AG20443 (cell line): ENCODE data around the gene CYP27B1.

Source experiments
- DNase-seq: peaks from one replicate; pipeline ENCODE4 v3.0.0; 2012; ENCODE audit warnings: low spot score, mixed read lengths

The CYP27B1 gene

DNA sequence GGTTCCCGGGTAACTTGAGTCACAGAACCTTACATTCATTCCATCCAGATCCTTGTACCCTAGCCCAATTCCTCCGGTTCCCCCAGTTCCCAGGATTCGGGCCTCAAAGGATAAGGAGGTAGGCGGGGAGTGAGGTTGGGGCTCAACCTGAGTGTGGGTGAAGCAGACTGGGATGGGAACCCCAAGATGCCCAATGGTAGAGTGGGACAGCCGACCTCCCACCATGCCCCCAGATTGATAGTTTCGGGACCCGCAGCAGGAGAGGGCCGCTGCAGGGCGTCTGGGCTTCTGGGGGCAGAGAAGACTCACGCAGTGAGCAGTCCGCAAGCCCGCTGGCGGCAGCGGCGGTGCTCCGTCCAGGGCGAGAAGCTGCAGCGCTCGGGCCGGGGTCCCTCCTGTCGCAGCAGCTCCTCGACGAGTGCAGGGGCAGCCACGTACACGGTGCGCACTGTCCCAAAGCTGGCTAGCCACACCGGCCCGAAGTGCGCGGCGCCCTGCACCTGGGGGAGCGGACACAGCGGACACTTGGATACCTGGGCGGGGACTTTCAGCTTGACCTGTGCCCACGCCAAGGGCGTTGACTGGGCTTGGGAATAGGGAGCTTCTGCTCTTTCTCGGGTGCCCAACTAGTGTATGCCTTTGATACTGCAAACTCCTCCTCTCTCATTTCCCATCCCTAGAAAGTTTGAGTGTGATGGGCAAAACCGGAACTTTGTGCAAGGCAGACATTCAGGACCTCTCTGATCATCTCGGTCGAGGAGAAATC is 997 bp downstream of the CYP27B1 start:
- DNase-seq: no peak

DNA sequence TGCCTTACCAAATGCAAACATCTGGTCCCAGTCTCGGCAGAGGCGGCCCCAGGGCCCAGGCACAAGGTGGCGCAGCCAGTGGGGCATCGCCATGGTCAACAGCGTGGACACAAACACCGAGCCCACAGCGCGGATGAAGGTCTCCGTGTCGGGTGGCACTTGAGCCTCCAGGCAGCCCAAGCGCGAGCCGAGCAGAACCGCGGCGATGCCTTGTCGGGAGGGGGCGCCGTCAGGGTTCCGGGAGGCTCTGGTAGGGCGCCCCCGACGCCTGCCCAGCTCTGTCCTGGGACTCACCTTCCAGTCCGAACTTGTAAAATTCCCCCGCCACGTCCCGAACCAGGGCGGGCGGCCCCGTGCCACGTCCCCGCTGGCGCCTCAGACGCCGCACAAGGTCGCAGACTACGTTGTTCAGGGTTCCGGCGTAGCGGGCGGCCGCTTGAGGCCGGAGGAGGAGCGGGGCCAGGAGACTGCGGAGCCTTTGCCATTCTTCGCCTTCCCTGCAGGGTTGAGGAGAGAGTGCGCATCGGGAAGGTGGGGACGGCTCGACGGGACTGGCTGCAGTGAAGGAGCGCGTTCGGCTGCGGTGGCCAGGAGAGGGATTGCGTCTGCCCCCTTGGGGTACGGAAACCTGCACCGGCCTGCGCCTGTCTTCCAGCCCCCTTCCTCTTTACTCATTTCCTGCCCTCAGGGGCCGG is 1.7 kb downstream of the CYP27B1 start:
- DNase-seq: peak; percentile 59

DNA sequence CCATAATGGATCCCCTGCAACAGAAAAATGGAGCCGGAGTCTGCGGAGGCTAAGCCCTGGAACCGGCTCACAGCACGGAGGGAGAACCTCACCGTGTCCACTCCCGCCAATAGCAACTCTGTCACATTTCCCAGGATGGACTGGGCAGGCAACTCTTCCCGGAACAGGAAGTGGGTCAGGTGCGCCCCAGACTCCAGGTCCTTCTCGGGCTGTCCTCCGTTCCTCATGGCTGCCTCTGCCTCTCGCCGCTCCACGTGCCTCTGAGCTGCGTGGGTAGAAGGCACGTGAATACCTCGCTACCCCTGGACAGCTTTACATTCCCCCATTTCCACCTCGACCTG is 2.2 kb downstream of the CYP27B1 start:
- DNase-seq: no peak

DNA sequence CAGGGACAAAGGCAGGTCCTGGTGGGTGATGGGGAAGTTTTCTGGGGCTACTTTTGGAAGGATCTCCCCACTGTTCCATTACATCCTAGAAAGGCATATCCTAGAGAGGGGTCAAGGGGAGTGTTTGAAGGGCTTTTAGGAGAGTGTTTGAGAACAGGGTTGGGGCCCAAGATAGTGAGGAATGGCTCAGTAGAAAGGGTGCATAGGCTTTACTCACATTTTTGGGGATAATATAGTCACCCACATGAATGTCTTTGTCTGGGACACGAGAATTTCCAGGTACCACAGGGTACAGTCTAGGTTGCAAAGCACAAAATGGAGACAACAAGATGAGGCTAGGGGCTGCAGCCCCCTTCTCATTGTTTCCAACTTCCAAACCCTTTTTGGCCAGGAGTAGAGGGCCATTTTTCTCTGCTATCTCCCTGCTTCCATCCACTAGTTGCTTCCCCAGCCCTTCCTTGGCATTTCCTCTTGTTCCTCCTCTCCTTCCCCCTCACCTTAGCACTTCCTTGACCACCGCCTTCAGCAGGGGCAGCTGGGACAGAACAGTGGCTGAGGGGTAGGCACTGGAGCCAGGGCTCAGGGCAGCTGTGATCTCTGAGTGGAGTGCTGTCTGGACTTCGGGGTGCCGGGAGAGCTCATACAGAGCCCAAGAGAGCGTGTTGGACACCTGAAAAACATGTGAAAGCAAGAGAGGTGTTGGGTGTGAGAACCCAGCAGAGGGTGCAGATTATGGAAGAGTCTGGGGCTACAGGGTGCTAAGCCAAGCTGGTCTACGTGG is 2.8 kb downstream of the CYP27B1 start:
- no peak for DNase-seq

- DNase-seq: no peak
These were observed 4.4 kb downstream of the CYP27B1 start for GRCh38 chr12:57762463-57762862.

DNA sequence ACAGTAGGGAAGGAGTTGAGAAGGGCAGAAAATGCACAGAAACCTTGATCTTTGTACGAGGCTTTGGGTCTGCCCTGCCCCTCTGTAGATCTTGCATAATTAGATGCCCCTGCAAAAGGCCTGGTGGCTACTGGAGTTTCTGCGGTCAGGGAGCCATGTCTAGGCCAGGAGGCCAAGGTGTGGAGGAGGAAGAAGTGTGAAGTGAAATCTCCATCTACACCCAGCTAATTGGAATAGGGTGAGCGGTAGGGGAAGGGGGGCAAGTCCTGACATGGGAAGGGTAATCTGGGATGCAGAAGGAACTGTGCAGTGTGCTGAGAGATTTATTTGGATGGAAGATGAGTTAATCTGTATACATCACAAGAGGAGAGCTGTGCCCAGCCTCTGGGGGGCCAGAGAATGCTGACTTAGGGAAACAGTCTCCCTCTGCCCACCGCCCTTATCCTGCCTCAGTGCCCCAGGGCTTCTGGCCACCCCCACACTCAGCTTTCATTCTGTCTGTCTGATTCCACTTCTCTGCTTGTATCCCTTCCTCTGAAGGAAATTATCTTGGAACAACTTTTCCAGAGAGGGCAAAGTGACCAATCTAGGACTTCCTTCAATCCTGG is 5.4 kb downstream of the CYP27B1 start:
- DNase-seq: no peak

DNA sequence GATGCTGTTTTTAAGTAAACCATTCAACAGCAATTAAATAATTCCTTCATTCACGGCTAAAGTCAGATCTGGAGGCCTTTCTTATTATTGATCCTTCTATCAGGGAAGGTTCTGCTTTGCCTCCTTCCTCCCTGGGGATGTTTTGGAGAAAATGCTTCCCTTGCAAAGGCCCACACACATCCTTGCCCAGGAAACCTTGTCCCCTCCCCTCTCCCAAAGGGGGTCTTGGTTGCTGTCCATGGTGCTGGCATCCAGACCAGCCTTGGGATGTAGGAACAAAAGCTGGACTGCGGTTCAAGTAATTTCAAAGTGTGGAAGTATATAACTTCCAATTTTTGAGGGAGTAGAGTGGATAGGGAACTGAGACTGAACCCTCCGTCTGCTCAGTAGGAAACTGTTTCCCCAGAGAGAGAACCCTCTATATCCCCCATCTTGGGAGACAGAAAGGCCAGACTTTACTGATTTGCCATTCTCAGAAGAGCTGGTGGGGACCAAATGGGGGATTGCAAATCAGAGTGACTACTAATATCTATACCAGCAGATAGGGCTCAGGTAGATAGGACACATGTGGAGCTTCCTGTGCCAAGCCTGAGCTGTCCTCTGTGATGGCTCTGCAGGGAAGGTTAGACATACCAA is 6.4 kb downstream of the CYP27B1 start:
- no peak for DNase-seq

DNA sequence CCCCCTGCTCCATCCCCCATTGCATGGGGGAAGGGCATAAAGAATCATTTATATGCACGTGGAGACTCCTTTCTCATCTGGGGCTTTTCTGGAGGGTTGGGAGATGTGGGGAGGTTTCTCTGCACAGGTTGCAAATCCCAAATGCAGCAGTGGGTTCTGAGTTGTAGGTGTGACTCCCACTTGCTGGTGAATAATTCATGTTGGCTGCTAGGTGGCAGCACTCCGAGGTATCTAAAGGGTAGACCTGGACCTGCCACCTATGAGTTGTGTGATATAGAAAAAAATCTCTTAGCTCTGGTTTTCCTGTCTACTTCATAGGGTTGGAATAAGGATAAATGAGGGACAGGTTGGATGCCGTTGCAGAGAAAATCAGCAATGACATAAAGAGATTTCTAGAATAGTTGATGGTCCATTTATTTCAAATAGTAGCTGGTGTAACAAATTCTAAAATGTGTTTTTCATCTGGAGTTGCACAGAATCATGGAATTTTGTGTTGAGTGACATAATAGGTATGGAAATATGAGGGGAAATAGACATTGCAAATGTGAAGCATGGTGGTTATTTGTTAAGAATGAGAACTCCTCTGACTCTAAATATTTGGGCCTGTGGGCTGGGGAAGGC is 7.4 kb downstream of the CYP27B1 start:
- DNase-seq: no peak

- DNase-seq: no peak
These were observed 8.1 kb downstream of the CYP27B1 start for GRCh38 chr12:57758552-57759359.

GRCh38 chr12:57757771-57758170 is 9.1 kb downstream of the CYP27B1 start:
- no peak for DNase-seq

DNA sequence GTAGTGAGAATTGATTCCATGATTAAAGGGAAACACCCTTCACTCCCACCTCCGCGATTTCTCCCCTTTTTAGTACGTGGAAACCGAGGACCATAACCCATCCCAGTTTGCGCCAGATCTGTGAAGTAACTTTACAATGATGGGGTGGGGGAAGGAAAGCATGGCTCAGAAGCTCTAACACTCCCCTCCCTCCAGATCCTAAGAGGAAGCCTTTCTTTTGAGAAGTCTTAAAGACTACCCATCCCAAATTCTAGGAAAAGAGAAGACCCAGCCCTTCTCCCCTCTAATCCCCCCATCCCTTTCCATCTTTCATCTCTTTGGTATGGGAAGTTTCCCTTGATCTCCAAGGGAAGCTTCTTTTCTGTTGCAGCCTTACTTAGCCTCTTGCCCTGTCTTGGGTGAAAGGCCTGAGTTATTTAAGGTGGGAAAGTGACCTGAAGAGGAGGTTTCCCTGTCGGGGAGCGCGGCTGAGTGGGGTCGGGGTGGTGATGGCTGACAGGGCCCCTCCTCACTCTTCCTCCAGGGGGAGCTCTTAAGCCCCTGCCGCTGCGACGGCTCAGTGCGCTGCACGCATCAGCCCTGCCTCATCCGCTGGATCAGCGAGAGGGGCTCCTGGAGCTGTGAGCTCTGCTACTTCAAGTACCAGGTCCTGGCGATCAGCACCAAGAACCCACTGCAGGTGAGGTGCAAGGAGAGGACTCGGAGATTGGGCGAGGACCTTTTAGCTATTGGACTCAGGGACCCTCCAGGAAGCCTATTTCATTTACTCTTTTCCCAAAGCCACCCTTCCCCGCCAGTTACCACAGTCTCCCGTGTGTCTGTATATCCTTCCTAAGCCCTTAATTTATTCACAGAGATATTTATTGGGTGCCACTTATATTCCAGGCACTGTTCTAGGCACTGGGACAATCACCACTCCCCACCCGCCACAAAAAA is 10.2 kb downstream of the CYP27B1 start:
- no peak for DNase-seq

- DNase-seq: peak; percentile 47
These were observed 11.2 kb downstream of the CYP27B1 start for GRCh38 chr12:57755454-57756372.

DNA sequence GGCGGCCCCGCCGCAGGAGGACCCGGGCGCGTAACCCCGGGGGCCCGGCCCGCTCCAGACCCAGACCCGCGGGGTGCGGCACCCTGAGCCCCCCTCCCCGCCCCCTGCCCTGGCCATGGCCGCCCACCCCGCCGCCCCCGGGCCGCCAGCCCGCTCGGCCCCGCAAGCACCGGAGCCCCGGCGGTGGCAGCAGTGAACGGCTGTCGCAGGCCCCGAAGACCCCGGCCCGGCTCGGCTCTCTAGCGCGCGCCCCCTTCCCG is 11.8 kb downstream of the CYP27B1 start:
- no peak for DNase-seq

GRCh38 chr12:57754411-57755193 is 12.3 kb downstream of the CYP27B1 start, which contains the start of gene MARCHF9:
TSS of gene MARCHF9 (plus strand) at chr12:57755103. CDS start at chr12:57755529, 426 bp downstream.
- DNase-seq: peak; percentile 43

DNA sequence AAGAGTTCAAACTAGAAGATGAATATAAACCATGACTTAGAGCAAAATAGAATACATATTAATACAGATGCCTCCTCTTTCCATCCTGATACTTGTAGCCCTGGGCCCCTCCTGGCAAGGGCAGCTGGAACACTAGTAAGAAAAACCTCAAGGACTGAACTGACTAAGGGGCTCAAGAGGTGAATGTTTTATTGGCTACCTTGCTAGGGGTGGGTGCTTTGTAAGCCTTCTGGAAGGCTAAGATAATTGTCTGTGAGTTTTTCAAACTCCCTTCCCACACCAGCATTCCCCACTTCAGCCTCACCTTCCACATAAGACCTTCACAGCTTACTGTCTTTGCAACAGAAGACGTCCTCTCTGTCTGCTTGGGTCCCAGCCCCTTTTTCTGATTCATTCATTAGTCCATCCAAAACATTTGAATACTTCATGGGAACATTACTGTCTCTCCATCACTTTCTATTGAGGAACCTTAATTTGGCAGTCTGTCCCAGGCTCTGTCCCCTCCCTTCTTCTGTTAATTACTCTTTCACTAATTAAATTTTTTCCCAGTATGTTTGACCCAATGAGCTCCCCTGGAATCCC is 13.0 kb downstream of the CYP27B1 start:
- DNase-seq: no peak

DNA sequence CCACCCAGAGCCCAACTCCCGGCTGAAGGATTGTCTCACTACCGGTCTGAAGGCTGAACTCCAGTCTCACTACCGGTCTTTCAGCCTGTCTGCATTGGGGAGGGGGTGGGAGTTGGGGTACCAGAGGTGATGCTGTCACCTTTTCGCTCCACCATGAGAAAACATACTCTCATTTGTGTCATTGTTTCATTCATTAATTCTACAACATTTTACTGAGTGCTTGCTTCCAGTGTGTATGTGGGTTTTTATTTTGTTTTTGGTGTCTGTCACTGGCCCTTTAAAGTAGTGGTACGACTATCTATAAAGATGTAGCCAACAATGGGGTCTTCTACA is 14.2 kb downstream of the CYP27B1 start:
- DNase-seq: no peak

GRCh38 chr12:57751788-57752667 is 14.8 kb downstream of the CYP27B1 start, which contains the start of gene CDK4:
TSS of gene CDK4 (minus strand) at chr12:57752310. CDS start at chr12:57751717, 593 bp downstream.
- peak; percentile 98 for DNase-seq
